NCI-H748 treated with DMSO at 0.1 percent for 48 hours (cell line): ENCODE measurements around the gene CDH15.

Experiments used
- DNase-seq: peaks from one replicate; lab custom pipeline; 2025; lab: John Stamatoyannopoulos, UW

CDH15 gene

DNA sequence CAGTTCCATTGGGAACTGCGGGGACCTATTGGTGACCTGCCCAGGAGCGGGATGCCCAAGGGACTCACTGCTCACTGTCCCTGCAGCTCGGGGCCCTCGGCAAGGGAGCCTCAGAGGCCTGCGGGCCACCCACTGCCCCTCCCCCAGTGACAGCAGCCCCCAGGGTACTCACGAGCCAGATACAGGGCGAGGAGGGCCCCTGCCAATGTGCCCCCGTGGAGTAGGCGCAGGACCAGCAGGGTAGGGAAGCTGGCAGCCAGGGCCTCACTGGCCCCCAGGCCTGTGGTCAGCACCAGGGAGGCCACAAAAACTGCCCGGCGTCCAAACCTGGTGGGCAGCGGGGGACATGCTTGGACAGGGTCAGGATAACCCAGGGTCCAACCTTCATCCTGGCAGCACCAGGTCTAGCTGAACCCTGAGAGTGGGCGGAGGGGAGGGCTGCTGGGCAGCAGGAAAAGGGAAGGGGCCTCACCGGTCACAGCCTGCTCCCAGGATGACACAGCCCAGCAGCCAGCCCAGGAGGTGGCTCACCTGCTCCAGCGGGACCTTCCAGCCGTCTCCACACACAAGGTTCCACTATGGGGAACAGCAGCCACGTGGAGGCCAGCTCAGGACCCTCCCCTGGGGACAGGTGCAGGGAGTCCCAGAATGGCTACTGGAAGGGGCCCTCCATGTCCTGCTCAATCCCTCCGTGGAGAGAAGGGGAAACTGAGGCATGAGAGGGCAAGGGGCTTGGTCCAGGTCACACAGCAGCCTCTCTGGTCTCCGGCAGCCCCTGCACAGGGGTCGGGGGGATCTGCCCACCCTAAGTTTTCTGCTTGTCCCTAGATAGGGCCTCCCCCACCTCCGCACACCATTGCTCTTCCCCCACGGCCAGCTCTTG, 27.9 kb downstream of the CDH15 start:
- no peak for DNase-seq

DNA sequence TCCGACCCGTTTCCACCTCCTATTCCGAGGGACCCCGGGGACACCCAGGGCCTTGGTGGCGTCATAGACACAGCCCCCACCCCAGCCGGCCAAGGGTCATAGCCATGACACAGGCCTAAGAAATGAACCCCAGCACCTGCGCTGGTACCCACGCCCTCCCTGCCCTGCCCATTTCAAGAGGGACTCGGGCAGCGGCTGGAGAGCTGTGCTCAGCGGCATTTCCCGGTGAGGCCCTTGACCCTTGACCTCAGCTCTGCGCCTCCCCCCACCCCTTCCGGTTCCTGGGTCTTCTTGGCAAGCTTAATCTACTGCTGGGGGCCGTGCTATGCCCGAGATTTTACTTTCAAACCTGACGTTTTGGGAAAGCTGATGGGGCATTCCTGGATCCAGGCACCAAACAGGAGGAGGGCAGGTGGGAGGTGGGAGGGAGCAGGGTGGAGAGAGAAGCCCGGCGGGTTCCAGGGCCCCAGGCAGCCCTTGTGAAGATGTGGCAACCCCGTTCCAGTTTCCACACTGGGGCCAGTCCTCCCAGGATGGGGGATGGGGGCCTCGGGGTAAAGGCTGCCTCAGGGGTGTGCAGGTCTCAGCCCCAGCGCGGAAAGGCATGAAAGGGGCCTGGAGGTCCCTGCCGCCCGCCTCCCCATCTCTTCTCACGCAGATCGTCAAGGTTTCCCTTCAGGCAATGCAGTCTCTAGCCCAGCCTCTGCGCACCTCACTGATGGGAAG, 28.7 kb downstream of the CDH15 start, which contains the start of gene SLC22A31:
SLC22A31 (minus strand) TSS at position 414 of the 726 bp plus-strand sequence; CDS start at position 378, 36 bp downstream.
- DNase-seq, result no peak

DNA sequence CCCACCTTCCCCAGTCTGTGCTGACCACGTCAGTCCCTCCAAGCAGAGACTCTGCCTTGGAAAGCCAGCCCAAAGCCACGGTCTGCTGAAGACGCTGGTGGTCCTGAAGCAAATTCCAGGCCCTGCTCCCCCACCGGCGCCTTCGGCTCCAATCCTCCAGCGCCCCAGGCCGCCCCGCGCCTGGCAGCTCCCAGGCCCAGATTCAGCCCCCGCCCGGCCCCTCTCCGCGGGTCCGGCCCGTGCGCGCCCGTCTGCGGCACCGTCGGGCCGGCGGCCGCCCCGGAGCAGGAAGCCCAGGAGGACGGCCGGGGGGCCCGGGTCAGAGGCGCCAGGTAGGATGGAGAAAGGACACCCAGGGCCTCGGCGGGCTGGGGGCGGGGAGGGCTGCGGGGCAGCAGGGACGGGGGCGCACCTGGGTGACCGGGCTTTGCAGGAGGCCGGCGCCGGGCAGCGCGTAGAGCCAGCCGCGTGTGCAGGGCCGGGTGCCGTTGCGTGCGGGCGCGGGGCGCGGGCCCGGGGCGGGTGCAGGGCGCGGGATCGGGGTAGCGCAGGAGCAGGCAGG, 29.4 kb downstream of the CDH15 start:
- no peak for DNase-seq

DNA sequence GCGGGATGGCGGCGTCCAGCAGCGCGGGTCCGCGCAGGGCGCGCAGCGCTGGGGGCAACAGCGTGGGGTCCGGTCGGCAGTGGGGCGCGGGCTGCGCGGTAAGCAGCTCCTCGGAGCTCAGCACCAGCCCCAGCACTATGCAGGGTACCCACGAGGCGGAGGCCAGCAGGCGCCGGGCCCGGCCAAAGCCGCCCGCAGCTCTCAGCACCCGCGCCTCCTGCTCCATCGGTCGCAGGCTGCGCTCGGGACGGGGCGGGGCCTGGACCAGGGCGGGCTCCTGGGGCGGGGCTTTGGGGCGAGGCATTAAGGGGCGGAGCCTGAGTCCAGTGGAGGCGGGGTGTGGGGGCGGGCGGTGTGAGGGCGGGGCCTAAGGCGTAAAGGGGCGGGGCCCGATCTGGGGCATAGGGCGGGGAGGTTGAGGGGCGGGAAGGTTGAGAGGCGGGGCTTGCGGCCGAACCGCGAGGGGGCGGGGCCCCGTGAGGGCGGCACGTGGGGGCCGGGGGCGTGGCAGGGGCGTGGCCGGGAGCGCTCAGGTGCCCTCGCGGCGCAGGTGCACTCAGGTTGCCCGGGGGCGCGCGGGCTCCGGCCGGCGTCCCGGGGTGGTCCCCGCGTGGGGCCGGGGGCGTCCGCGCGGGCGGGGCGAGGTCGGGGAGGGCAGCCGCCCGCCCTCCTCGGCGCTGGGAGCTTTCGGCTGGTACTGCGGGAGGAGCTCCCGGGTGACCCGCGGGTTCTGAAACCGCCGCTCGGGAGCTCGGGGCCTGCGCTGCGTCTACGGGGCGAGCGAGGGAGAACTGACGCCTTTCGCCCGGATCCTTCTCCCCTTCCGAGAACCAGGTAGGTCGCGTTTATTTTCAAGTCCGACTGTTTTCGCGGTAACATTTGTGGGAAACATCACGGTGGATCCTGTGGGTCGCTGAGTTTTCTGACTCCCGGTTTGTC, 30.2 kb downstream of the CDH15 start:
- peak; percentile 66 for DNase-seq

DNA sequence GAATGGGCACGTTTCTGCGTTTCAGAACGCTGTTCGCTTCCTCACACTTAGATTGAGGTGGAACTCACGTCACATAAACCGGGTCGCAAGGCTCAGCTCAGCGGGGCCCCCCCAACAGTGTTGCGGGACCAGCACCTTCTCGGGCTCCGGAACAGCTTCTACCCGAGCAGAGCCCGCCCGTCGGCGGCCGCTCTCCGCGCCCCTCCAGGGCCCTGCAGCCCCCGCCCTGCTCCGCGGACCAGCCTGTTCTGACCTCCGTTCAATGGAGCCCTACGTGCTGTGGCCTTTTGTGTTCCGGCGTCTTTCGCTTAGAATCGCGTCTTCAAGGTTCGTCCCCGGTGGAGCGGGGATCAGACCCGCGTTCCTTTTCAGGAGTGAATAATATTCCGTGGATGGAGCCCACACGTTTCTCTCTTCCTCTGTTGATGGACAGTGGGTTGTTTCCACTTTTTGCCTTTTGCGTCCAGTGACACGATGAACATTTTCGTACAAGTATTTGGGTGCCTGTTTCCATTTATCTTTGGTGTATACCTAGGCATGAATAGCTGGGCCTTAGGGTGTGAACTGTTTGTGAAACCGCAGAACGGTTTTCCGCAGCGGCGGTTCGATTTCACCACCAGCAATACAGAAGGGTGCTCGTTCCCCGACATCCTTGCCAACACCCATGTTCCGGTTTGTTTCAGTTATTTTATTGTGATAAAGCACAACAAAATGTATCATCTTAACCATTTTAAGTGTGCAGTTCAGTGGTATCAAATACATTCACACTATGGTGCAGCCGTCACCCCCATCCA, 31.1 kb downstream of the CDH15 start:
- DNase-seq, result no peak

DNA sequence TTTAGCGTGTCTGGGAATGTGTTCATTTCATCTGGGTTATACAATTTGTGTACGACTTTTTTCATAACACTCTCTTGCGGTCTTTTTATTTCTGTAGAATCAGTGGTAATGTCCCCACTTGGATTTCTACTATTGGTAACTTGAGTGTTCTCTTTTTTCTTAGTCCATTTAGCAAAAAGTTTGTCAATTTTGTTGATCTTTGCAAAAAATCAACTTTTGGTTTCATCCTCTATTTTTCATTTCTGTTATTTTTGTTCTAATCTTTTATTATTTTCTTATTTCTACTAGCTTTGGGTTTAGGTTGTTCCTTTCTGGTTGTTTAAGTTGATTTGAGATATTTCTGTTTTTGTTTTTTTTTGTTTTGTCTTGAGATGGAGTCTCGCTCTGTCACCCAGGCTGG, 36.4 kb downstream of the CDH15 start:
- DNase-seq, result no peak

DNA sequence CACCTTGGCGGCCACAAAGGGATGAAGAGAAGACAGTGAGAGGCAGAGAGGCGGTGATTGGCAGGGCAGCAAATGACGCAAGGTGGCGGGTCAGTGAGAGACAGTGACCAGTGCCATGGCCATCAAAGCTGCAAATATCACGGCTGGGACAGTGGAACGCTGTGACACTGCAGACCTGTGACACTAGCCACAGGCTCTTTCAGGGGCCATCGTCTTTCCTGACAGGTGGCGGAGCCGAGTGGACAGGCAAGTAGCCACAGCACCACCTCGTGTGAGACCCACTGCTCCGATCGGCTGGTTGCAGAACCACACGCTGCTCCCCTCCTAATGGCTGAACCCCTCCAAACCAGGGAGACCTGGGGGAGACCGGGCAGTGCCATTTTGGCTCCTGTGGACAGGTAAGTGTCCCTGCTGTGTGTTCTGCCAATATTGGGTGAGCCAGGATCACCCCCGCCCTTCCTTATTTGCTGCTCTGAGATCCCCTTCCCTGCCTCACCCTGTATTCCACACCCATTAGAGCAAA, 38.0 kb downstream of the CDH15 start:
- no peak for DNase-seq

DNA sequence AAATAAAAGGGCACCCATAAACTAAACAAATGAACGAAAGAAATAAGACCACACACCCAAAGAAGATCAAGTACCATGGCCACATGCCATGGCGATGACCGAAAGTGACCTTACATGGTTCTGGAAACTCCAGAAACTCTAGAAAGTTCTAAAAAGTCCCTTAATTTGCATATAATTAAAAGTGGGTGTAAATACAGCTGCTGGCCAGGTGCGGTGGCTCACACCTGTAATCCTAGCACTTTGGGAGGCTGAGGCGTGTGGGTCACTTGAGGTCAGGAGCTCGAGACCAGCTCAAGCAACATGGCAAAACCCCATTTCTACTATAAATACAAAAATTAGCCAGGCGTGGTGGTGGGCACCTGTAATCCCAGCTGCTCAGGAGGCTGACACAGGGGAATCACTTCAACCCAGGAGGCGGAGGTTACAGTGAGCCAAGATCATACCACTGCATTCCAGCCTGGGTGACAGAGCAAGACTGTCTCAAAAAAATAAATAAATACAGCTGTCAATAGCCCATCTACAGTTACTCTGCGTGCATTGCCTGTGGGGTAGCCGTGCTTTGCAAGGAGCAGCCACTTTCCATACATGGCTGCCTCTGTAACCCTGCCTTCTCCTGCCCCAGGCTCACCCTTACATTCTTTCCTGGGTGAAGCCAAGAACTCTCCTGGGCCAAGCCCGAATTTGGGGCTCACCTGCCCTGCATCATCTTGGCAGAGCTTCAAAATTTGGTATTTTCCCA, 38.8 kb downstream of the CDH15 start:
- DNase-seq, result no peak

DNA sequence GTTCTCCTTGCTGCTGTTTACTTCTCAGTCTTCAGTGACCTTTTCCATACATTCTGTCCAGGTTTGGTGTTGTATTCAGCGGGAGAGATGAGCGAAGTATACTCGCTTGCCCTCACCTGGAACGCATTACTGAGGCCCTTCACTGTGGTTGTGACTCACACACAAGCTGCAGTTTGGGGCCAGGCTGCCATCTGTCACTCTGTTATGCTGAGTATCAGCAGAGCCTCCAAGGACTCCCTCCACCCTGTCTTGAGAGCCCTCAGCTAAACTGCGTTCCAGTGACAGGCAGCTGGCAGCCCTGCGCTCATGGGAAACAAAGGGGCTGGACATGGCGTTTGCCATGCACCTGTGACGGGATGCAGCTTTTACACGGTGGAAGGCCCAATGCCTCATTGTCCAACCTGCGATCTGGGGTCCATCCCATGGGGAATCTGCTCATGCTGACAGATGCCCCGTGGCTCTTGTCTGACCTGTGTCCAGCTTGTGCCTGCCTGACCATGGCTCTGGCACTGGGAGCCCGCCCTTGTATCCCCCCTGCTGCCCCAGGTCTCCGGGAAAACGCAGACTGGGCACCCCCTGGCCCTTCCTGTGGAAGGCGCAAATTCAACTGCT, 39.5 kb downstream of the CDH15 start:
- no peak for DNase-seq

DNA sequence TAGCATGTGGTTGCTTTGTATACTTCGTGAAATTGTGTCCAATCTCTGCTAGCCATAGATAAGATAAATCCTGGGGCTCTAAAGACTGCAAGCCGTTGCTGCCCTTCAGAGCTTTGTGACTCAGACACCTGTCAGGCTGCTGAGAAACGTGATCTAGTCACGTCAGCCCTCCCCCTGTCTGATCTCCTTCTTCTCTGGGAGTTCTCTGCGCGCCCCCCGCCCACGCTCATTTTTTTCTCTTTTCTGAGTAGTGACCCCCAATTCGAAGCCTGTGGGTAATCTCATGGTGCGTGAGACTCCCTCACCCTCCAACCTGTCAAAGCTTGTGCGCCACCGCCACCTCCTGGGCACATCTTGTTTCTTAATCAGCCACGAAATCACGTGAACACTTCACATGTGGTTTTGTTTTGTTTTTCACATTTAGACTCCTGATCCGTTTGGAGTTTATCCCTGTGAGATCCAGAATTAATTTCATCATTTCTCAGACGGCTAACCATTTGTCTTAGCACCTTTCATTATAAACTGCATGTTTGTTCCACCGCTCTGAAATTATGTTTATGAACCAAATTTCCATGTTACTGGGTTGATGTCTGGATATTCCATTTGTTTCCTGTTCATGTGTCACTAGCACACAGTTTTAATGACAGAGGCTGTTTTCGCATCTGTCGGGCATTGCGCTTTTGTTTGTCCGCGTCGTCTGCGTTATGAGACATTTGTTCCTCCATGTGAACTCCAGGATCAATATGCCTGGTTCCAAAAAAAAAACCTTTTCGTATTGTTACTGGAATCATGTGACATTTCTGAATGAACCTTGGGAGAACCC, 45.0 kb downstream of the CDH15 start:
- DNase-seq, result no peak

DNA sequence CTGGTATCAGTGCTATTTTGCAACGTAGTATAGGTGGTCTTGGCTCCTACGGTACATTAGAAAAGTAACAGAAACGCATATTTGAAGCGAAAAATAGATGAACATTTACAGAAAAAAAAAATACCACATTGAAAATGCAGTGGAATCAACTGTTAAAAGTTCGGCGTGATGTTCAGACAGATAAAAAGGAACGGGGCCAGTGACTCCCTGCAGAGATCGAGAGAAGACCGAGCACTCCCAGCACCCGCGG, 45.5 kb downstream of the CDH15 start:
- no peak for DNase-seq

DNA sequence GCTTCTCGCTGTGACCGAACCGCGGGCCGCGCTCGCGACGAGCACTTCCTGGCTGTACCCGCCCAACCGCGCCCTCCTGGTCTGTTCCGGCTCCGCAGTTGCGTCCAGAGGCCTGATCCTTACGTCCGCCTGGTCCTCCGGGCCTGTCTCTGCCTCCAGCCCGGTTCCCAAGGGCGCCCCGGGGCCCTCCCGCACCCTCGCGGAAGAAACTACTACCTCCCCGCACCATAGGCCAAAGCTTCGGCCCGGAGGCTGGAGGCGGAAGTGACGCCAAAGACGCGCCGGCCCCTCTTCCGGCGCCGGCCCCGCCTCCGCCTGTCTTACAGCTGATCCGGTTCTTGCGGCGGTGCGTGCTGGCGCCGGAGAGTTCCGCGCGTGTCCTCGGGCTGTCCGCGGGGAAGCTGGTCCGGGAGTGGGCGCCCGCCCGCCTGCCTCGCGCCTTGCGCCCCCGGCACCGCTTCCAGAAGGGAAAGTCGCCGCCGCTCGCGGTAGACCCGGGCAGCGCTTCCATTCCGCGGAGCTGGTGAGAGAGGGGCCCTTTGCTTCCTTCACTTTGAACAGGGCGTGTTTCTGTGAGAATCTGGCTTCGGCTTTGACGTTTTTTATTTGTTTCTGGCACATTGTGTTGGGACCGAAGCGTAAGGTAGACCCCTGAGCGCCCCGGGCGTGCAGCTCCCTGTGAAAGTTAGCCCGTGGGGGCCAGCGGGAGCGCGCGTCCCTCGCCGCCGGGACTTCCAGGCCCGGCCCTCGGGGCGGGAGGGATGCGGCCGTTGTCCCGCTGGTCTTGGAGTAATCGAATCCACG, 46.0 kb downstream of the CDH15 start, which contains the start of gene ZNF778:
ZNF778 (plus strand) TSS at position 316 of the 804 bp plus-strand sequence. CDS start 3,425 bp downstream, outside the sequence.
- peak; percentile 27 for DNase-seq

DNA sequence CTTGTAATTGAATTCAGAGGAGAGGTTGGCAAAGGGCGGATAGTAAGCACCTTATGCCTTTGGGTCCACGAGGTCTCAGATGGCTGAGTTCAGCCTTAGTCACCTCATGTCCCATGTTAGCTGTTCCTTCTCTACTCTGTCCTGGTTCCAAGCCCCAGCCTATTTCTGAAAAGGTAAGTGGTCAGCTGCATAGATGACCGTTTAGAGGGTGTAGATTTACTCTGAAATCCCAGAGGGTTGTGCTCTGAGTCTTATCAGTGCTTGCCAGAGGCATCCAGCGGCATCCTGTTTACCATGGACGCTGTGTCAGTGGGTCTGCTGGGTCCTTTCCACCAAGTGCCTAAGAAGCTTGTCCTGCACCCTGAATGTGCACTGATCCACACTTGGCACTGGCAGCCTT, 47.8 kb downstream of the CDH15 start:
- no peak for DNase-seq

DNA sequence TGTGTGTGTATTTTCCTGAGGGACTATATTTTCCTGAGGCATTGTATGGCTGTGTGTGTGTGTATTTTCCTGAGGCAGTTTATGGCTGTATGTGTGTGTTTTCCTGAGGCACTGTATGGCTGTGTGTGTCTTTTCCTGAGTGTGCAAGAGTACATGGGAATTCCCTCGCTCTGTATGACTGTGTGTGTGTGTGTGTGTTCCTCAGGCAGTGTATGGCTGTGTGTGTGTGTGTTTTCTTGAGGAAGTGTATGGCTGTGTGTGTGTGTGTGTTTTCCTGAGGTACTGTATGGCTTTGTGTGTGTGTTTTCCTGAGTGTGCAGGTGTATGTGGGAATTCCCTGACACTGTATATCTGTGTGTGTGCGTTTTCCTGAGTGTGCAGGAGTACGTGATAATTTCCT, 50.1 kb downstream of the CDH15 start:
- DNase-seq, result no peak

DNA sequence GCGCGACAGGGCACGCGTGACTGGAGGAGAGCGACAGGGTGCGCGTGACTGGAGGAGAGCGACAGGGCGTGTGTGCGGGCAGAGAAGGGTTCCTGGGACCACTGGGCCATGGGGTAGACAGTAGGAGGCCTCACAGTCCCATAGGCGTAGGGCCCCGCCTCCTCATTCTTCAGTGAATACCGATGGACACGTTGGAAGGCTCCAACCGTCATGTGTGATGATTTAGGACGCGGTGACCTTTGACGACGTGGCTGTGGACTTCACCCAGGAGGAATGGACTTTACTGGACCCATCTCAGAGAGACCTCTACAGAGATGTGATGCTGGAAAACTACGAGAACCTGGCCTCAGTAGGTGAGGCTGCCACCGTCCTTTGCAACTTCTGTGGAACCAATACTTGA, 51.4 kb downstream of the CDH15 start:
- no peak for DNase-seq

DNA sequence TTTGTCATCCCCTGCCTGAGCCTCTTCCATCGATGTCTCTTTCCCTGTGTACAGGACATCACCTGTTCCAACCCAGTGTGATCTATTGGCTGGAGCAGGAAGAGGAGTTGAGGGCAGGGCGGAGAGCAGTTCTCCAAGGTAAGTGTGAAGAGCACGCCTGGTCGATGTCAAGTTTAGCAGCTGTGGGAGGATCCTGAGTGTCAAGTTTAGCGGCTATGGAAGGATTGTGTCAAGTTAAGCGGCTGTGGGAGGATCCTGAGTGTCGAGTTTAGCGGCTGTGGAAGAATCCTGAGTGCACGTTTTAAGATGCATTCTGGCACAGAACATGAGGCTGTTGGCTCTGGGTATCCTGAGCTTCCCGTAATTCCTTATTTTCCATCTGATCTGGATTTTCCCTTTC, 53.1 kb downstream of the CDH15 start:
- DNase-seq, result no peak

DNA sequence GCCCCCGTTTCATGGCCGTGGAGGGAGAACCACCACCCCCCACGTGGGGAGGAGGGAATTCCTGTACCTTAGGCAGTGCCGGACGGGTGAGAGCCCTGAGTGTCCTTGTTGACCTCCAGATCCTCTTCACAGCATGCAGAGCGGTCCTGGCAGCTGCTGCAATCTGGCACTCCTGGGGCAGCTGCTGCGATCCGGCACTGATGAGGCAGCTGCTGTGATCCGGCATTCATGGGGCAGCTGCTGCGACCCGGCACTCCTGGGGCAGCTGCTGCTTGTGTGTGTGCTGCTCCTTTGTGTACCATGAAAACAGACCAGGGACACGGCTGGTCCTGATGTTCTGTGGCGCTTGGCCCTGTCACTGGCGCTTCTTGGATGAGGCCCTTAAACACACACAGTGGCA, 58.7 kb downstream of the CDH15 start:
- DNase-seq, result no peak

DNA sequence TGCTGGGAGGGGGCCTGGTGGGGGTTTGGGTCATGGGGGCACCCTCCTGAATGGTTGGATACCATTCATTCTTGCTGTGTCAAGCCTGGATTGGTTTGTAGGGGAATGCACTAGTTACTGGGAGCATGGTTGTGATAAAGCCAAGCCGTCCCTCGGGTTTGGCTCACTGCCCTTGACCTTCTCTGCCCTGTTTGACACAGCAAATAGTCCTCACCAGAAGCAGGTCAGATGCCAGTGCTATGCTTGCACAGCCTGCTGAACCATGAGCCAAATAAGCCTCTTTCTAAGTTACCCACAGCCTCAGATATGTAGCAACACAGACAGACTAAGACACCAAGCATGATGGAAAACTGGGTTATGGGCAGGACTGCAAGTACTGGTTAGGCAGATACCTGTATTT, 60.6 kb downstream of the CDH15 start:
- DNase-seq, result no peak
